HEK293T (cell line): ENCODE data around the gene LTB4R2.

Source experiments
- ARNT ChIP-seq: fragments of 450-650 bp; IDR thresholded peaks from 2 replicates; pipeline ENCODE4 v1.6.1; 2017; ENCODE audit warnings: mild to moderate bottlenecking
- BHLHE40 ChIP-seq: fragments of 450-650 bp; IDR thresholded peaks from 2 replicates; pipeline ENCODE4 v1.6.1; 2016; ENCODE audit warnings: mild to moderate bottlenecking, moderate library complexity, borderline replicate concordance
- CTBP1 ChIP-seq: fragments of 450-650 bp; IDR thresholded peaks from 2 replicates; pipeline ENCODE4 v1.6.1; 2016; ENCODE audit warnings: borderline replicate concordance
- ELF4 ChIP-seq: fragments of 450-650 bp; IDR thresholded peaks from 2 replicates; pipeline ENCODE4 v1.6.1; 2017; ENCODE audit warnings: antibody characterized with exemption
- FOXA1 ChIP-seq: fragments of 450-650 bp; IDR thresholded peaks from 2 replicates; pipeline ENCODE4 v1.6.1; 2016; ENCODE audit warnings: mild to moderate bottlenecking
- FOXM1 ChIP-seq: fragments of 450-650 bp; IDR thresholded peaks from 2 replicates; pipeline ENCODE4 v1.6.1; 2017; ENCODE audit warnings: mild to moderate bottlenecking, borderline replicate concordance
- HDGF ChIP-seq: fragments of 450-650 bp; IDR thresholded peaks from 2 replicates; pipeline ENCODE4 v1.6.1; 2017; ENCODE audit warnings: antibody characterized with exemption, borderline replicate concordance
- L3MBTL2 ChIP-seq: fragments of 450-650 bp; conservative IDR thresholded peaks from 2 replicates; pipeline ENCODE4 v1.6.1; 2016; ENCODE audit warnings: mild to moderate bottlenecking
- NFRKB ChIP-seq: fragments of 450-650 bp; IDR thresholded peaks from 2 replicates; pipeline ENCODE4 v1.6.1; 2016; ENCODE audit warnings: mild to moderate bottlenecking, moderate library complexity
- SP1 ChIP-seq: fragments of 450-650 bp; IDR thresholded peaks from 2 replicates; pipeline ENCODE4 v1.6.1; 2017
- SUZ12 ChIP-seq: fragments of 450-650 bp; IDR thresholded peaks from 2 replicates; pipeline ENCODE4 v1.6.1; 2016; ENCODE audit warnings: mild to moderate bottlenecking
- TARDBP ChIP-seq: fragments of 450-650 bp; IDR thresholded peaks from 2 replicates; pipeline ENCODE4 v1.6.1; 2016
- ZNF384 ChIP-seq: fragments of 450-650 bp; IDR thresholded peaks from 2 replicates; pipeline ENCODE4 v1.6.1; 2016

DNA sequence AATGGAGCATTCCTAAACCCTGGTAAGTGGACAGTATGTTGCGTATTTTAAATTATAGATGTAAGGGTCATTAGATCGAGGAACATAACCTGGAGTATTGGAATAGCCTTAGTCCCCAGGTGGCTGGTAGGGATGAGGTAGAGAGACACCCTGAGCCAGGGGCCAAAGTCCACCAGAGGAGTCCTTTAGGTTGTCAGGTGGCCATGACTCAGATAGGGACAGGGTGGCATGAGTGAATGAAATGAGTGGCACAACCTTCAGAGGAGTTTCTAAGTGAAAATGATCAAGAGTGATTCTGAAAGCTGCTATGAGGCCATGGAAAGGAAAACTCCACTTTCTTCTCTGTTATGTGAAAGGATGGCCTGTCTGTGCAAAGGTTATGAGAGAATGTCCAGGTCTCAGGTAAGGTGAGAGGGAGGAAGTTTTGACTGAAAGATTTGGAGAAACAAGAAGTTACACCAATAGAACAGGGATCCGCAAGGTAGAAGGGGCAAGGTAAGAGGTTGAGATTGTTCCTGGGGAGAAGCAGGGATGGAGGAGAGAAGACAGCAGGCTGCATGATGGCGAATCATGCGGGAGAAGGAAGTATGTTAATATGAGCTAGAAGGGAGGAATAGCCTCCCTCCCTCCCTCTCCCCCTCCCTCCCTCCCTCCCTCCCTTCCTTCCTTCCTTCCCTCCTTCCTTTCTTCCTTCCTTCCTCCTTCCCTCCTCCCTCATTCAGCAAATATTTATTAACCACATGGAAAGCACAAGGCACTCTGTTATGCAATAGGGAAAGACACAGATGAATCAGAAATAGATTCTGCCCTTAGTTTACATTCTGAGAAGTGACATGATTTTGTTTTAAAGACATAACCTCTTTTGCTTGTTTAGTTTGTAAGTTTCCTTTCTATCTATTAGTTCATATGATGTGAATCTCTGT is 43.9 kb downstream of the LTB4R2 start:
- TF ChIP-seq SP1 = no peak
- TF ChIP-seq ARNT = no peak
- TF ChIP-seq BHLHE40 = no peak
- no peak for TF ChIP-seq HDGF
- no peak for TF ChIP-seq FOXM1
- TF ChIP-seq NFRKB = no peak
- TF ChIP-seq CTBP1 = no peak
- no peak for TF ChIP-seq FOXA1
- TF ChIP-seq SUZ12 = no peak
- TF ChIP-seq L3MBTL2 = no peak
- no peak for TF ChIP-seq TARDBP
- TF ChIP-seq ZNF384 = no peak
- TF ChIP-seq ELF4 = no peak
